GM19397 (cell line): ENCODE data around the gene VAMP4.
"Not testable (repeated sequence)": the region's sequence is repeated elsewhere in the genome, so short reads cannot be mapped to it uniquely, and the experiment has no call there.

Experiments
- ATAC-seq: cut with Tn5 transposase; IDR thresholded peaks from one replicate; pipeline ENCODE4 v1.9.1; 2021; ENCODE audit warnings: mild to moderate bottlenecking, moderate library complexity; ENCODE audit not compliant: unreplicated experiment

Gene VAMP4

GRCh38 chr1:171702598-171702997, 39.3 kb downstream of the VAMP4 start:
- ATAC-seq, result no peak

- no peak for ATAC-seq
Observed at GRCh38 chr1:171699531-171699930, 42.3 kb downstream of the VAMP4 start.

GRCh38 chr1:171695772-171696171, 46.1 kb downstream of the VAMP4 start:
- not testable (repeated sequence) for ATAC-seq

GRCh38 chr1:171693541-171693940, 48.3 kb downstream of the VAMP4 start:
- ATAC-seq, result not testable (repeated sequence)

- ATAC-seq, result no peak
Observed at GRCh38 chr1:171683870-171684269, 58.0 kb downstream of the VAMP4 start.

- ATAC-seq, result no peak
Observed at GRCh38 chr1:171680339-171680738, 61.5 kb downstream of the VAMP4 start.

GRCh38 chr1:171676823-171677222, 65.0 kb downstream of the VAMP4 start:
- no peak for ATAC-seq

GRCh38 chr1:171674431-171675405, 67.1 kb downstream of the VAMP4 start:
- ATAC-seq, result no peak

- ATAC-seq, result no peak
Observed at GRCh38 chr1:171670739-171671138, 71.1 kb downstream of the VAMP4 start.

GRCh38 chr1:171668372-171668771, 73.5 kb downstream of the VAMP4 start:
- ATAC-seq, result no peak

- ATAC-seq, result no peak
Observed at GRCh38 chr1:171666114-171666769, 75.6 kb downstream of the VAMP4 start.

GRCh38 chr1:171664976-171665375, 76.9 kb downstream of the VAMP4 start:
- ATAC-seq, result no peak

- no peak for ATAC-seq
Observed at GRCh38 chr1:171663854-171664575, 77.8 kb downstream of the VAMP4 start.

GRCh38 chr1:171663036-171663853, 78.6 kb downstream of the VAMP4 start:
- no peak for ATAC-seq

GRCh38 chr1:171661076-171661650, 80.7 kb downstream of the VAMP4 start:
- no peak for ATAC-seq

GRCh38 chr1:171656206-171656605, 85.7 kb downstream of the VAMP4 start:
- not testable (repeated sequence) for ATAC-seq

GRCh38 chr1:171655746-171656116, 86.1 kb downstream of the VAMP4 start:
- no peak for ATAC-seq

- ATAC-seq, result no peak
Observed at GRCh38 chr1:171654942-171655745, 86.7 kb downstream of the VAMP4 start.

- no peak for ATAC-seq
Observed at GRCh38 chr1:171654201-171654941, 87.5 kb downstream of the VAMP4 start.
